GM19240 (cell line): ENCODE measurements around the gene YBX2.

Experiments used
- DNase-seq: peaks from one replicate; pipeline ENCODE4 v3.0.0; 2011; ENCODE audit warnings: low spot score; ENCODE audit not compliant: insufficient read length

YBX2 gene

DNA sequence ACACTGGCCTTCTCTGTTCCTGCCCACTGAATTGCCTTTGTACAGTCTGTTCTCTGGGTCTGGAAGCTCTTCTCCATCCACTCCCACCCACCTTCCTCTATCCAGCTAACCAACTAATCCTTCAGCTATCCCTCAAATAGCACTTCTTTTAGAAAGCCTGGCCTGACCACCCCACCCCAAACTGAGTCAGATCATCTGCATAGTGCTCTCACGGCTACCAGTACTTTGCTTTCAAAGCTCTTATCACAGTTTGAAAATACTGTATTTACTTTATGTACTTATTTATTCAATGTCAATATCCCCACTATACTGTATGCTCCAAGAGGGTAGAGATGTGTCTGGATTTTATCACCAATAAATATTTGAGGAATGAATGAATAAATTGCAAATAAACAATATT lies 27.7 kb downstream of the YBX2 start:
- DNase-seq: no peak

DNA sequence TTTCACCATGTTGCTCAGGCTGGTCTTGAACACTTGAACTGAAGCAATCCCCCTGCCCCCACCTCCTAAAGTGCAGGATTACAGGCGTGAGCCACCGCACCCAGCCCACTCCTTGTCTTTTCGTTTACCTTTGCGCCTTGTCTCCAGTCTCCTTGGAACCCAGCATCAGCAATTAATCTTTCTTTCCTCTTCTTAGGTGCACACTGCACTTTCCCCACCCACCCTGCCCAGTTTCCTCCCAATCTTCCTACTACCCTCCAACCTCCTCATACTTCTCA lies 30.7 kb downstream of the YBX2 start:
- DNase-seq: no peak

DNA sequence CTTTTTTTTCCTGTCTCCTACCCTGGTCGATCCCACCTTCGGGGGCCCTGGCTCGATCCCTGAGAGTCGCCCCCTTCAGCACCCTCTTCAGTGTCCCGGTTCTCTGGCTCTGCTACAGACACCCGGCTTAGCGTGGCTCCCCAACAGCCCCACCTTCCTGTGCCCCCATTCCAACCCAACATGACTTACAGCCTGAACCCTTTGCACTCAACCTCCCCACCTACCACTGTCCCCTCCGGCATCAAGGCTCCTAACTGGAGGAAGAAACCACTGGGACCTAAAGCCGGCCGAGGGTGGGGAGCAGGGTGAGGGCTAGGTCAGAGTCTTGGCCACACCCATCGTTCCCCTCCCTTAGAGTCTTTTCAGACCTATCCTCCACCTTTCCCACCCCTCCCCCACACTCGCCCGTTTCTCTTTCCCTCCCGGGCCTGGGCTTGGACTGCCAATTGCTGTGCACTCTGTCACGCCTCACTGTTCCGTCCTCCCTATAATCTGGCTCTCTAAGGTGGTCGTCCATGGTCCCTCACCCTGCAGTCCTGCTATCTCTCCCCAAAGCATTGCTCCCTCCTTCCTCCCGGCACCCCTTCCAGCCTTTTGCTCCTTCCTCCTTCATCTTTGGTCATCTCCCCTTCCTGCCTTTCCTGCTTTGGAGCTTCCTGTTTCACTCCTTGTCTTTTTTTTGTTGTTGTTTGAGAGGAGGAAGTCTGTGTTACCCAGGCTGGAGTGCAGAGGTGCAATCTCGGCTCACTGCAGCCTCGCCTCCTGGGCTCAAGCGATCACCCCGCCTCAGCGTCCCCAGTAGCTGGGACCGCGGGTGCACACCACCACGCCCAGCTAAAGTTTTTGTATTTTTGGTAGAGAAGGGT lies 31.3 kb downstream of the YBX2 start:
- DNase-seq: no peak

DNA sequence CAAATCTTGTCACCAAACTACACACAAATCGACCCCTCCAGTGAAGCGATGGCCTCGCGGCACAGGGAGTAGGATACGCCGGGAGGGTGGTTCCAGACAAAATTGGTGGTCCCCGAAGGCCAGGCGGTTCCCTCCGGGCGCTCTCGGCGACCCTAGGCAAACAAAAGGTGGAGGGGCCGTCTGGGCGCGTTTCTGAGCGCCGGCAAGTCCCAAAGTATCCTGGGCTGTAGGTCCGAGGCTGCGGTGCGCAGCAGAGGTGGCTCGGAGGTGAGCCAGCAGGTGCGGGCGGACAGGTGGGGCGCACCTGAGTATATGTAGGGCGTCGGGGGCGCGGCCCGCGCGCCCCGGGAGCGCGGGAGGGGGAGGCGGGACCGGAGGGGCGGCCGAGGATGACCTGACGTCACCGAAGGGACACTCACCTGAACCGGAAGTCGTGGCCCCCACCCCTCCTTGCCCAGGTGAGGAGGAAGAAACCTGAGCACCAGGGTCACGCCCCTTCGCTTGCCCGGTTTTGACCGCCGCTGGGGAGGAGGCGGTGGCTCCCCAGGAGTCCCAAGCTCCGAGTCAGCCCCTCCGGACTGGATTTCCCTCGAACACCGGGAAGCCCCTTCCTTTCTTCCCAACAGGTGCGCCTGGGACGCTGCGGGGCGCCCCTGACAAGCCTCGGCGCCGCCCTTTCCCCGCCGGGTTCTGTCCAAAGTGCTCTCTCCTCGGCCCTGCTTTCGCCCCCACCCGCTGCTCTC lies 32.1 kb downstream of the YBX2 start, which contains the start of gene CLDN7:
Gene CLDN7, minus strand, starts transcription at position 287 of the 743 bp plus-strand sequence. CDS start 435 bp downstream, outside the sequence.
- no peak for DNase-seq

DNA sequence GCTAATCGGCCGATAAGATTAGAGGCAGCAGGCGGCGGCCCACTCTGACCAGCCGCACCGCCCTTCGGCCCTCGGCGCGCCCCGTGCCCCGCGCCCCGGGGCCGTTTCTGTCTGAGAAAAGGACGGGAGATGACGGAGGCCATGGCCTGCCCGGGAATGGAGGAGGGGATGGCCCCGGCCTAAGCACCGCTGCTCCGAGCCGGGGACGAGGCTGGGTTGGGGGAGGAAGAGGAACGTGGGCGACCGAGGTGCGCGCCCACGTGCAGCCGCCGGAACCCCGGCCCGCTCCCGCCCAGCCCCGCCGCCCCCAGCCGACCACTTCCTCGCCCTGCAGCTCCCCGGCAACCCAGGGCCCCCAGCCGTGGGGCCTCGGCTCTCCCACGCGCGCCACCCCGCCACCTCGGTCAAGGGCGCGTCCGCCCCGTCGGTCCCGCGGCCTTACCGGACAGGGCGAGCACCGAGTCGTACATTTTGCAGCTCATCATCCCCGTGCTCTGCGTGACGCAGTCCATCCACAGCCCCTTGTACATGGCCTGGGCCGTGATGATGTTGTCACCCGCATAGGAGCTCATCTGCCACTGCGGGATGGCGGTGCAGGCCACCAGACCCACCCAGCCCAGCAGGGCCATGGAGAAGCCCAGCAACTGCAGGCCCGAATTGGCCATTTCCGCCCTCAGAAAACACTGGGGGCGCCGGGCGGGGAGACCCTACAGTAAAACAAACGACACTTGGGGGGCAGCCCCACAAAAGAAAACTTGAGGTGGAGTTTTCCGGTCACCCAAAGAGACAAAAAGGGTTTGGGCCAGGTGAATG lies 32.9 kb downstream of the YBX2 start:
- no peak for DNase-seq

DNA sequence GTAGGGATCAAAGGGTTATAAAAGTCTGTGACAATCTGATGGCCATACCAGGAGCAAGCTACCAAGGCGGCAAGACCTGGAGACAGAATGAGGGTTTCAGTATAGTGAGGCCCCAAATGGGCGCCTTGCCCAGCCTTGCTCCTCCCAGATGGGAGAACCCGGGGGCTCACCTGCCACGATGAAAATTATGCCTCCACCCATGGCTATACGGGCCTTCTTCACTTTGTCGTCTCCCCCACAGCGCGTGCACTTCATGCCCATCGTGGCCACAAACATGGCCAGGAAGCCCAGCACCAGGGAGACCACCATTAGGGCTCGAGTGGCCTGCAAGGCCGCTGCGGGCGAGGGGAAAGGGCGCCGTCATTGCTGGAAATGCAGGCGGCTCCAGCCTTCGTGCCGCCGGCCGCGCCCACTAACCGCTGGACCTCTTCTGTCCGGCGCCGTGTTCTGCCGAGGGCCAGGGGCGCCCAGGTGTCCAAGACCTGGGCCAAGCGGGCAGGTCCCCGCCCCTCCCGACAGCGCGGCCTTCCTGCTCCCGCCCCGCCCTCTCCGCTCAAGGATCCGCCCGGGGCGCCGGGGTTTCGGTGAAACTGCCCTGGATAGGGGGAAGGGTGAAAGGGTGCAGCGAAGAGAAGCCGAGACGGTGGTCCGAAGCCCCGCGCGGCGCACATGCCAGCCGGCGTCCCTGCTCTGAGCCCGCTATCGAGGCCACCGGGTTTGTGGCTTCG lies 33.6 kb downstream of the YBX2 start:
- no peak for DNase-seq

DNA sequence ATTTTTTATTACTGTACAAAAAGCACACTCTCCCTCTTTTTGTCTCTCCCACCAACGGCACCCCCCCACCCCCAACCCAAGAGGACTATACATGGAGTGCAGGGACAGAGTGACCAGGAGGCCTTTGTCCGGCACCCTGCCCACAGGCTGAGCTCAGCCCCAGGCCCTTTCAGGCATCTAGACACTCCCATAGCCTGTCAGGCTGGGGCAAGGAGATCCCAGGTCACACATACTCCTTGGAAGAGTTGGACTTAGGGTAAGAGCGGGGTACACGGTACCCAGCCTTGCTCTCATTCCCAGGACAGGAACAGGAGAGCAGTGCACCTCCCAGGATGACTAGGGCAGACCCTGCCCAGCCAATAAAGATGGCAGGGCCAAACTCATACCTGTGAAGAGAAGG lies 34.3 kb downstream of the YBX2 start:
- DNase-seq: no peak

DNA sequence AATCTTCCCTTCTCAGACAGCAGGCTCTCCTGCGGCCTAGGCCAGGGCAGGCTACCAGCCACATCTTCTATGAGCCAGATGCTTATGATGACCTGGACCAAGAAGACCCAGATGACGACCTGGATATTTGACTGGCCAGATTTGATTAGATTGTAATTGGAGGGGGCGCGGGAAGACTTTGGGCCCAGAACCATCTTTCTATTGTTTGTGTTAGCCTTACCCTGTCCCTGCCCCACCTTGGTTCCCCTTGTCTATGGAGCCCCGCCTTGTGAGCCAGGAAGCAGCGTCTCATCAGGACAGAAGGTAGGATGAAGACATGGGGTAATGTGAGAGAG lies 34.9 kb downstream of the YBX2 start:
- no peak for DNase-seq

DNA sequence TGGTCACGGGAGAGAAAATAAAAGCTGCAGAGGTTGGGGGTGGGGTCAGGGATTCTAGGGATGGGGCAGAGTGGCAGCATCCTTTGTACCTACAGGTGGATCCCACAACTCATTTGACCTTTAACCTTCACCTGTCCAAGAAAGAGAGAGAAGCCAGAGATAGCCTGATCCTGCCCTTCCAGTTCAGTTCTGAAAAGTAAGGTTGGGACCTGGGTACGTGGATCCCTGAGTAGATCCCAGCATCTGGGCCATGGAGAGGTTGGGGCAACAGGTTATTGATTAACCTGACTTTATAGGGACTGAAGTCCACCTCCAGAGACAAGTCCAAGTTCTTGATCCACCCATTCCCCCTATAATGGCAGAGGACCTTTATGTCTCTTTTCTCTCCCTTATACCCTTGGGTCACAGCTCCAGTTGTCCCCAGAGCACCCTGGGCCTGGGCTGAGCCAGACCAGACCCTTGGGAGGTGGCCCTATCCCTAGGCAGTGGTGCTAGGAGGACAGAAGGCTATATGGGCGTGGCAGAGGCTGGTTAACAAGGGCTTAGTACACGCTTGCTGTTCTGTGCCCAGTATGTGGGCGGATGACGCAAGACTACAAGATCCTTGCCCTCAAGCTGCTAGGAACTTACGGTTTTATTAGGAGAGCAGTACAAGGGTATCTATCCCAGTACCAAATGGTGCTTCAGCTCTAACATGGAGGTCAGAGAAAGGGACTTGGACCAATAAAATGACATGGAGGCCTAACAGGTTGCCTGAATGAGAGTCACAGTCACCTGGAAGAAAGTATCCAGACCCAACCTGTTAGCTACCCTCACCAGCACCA lies 35.5 kb downstream of the YBX2 start:
- no peak for DNase-seq

DNA sequence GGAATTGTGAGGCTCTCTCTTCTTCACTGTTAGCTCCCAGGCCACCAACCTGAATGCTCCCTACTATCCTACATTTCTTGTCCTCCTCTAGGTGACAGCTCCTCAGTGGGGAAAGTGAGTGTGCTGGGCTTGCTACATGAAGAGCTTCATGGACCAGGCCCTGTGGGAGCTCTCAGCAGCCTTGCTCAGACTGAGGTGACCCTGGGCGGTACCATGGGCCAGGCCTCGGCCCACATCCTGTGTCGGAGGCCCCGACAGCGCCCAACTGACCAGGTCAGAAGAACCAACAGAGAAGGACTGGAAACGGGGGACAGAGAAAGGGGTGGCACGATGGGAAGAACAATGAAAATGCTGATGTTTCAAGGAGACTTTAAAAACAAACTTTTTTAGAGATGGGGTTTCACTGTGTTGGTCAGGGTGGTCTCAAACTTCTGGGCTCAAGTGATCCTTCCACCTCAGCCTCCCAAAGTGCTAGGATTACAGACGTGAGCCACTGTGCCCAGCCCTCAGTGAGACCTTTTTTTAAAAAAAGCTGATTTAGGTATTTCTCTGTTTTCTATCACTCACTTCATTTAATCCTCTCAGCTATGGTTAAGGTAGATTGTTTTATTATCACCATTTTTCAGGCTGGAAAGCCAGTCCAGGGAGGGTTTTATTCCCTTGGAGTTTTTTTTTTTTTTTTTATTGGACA lies 37.5 kb downstream of the YBX2 start:
- no peak for DNase-seq

DNA sequence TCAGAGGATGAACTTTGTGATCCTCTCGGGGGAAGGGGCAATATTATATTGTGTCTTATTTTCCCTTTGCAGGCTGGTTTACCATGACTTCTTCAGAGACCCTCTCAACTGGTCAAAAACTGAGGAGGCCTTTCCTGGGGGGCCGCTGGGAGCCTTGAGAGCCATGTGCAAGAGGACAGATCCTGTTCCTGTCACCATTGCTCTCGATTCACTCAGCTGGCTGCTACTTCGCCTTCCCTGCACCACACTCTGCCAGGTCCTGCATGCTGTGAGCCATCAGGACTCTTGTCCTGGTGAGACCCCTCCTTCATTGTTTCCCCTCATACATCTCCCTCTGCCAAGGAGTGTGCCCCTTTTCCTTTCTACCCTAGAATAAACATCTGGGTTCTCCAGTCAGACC lies 39.9 kb downstream of the YBX2 start:
- no peak for DNase-seq

DNA sequence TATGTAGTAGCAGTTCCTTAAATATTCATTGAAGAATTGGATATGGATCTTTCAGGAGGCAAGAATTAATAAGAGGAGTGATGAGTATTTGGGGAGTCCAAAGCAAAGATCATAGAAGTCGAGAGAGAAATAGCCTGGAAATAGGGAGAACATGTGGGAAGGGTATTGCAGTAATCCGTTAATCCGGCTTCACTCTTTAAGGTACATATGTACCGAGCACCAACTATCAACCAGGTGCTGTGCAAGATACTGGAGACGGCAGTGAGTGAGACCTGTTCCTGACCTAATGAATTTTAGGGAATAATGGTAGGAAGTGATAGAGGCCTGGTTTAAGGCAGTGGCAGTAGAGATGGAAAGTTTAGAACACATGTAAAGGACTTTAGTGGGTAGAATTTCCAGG lies 41.4 kb downstream of the YBX2 start:
- DNase-seq: no peak

DNA sequence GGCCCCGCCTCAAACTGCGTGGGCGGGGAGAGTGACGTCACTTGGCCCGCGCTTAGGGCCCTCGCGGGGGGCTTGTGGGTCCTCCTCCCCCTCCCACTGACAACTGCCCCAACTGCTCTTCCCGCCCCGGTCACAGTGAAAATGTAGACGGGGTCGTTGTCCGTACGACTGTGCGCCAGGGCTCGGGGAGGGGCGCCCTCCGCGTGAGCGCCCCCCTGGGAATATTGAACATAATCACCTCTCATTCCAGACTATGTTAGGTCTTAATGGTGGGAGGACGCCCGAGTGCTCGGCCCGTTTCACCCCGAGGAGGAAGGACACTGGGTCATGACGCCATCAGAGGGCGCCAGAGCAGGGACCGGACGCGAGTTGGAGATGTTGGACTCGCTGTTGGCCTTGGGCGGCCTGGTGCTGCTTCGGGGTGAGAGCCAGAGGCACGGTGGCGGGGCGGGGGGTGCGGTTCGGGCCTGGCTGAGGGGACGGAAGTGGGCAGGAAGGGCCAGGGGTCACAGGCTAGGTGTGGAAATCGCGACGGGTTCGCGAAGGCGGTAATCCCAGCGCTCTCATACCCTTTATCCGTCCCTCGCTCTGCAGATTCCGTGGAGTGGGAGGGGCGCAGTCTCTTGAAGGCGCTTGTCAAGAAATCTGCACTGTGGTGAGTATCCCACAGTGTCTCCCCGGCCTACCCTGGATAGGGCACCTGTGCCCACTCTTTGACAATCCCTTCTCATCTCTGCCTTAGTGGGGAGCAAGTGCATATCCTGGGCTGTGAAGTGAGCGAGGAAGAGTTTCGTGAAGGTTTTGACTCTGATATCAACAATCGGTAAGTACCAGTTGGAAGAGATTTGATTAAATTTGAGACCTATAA lies 42.0 kb downstream of the YBX2 start, which contains the start of gene ELP5:
Gene ELP5, plus strand, starts transcription at position 40 of the 868 bp plus-strand sequence. Its CDS starts 336 bp downstream, at position 376.
- peak; percentile 88 for DNase-seq

DNA sequence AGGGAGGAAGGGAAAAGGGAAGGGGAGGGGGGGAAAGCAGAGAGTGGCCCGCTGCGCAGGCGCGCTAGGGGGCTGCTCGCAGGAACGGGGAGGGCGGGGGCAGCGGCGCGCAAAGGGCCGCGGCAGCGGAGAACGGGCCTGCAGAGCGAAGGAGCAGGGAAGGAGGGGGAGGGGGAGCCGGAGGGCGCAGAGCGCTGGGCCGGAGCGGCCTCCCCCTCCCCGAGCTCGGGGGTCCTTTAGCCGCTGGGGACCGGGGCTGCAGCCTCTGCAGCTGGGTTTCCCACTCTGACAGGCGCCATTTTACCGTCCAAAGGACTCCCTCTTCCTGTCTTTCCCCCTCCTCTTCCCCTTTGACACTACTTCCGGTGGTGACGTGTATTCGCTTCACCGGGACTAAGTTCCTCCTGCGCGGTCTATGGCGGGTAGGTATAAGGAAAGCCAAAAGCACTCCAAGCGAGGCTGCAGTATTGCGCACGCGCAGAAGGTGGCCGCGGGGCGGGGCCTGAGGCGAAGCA lies 42.7 kb downstream of the YBX2 start, which contains the start of gene CTDNEP1:
Gene CTDNEP1, minus strand, starts transcription at position 74 of the 515 bp plus-strand sequence. CDS start 438 bp downstream, outside the sequence.
- DNase-seq: peak; percentile 92

DNA sequence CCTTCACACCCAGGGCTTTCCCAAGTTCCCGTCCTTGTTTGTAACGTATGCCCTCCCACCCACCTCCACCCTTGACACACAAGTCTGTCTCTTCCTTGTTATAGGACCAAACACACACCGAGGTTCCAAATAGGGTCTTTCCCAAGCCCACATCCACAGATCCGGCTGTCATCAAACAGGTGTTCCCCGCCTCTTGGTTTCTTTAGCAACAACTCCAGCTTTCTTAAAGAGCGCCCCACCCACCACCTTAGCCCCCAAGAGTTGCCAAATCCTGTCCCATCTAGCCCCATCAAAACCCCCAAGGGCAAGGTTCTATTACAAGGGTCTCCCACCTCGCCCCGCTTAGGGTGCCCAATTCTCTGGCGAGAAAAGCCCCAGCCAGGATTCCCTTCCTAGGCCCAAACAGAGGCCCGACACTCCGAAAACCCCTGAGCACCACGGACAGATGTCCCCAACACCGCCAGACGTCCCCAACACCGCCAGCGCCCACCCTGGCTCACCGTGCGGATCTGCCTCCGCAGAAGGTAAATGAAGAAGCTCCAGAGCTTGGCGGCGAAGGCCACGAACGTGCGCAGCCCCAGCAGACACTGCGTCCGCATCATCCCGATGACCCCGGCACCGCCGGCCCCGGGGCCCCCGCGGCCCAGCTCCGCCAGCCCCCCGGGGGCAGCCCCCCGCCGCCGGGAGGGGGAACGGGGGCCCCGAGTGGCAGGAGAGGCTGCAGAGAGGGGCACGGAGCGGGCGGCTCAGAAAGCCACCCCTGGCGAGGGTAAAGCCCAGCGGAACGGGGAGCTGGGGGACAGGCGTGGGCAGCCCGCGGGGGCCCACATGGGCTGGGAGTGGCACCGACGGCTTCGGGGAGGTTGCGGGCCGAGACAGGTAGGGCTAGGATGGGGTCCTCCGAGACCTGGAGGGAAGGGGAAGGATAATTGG lies 43.5 kb downstream of the YBX2 start:
- no peak for DNase-seq

DNA sequence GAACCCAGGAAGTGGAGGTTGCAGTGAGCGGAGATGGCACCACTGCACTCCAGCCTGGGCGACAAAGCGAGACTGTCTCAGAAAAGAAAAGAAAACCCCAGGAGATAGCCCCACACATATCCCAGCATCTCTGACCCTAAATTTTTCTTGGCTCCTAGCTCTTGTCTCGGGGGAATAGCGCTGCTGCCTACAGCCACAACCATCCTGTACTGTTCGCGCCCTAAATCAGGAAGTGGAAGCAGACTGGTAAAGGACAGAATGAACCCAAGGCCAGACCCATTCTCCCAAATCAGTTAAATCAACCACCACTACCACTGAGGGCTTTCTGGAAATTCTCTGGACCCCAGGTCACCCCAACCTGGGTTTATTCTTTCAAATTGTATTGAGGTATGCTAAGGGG lies 44.6 kb downstream of the YBX2 start:
- no peak for DNase-seq

DNA sequence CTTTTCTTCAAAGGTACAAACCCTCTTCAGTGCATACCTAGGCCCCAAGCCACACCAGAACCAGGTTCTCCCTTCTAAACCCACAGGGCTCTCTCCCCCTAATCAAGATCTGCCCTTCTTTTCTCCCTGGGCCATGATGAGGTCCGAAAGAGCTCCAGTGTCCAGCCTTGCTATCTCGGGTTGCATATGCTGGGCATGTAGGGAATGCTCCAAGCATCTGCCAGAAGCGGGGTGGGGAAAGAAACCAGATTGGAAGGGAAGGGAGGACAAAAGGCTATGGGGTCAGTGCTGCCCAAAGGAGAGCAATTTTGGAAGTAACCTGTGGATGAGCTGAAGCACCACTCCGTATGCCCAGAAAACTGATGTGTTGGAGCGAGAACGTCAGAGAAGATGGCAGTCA lies 45.2 kb downstream of the YBX2 start:
- no peak for DNase-seq
